ENCODE results near the gene PKNOX1. TPM values are rescaled to one million over a fixed set of nuclear protein-coding genes. Genes with fewer than 3 reads are reported as not detected.

Gene PKNOX1
- total RNA-seq, 1 donor from 2014 or later = 9.8 TPM

DNA sequence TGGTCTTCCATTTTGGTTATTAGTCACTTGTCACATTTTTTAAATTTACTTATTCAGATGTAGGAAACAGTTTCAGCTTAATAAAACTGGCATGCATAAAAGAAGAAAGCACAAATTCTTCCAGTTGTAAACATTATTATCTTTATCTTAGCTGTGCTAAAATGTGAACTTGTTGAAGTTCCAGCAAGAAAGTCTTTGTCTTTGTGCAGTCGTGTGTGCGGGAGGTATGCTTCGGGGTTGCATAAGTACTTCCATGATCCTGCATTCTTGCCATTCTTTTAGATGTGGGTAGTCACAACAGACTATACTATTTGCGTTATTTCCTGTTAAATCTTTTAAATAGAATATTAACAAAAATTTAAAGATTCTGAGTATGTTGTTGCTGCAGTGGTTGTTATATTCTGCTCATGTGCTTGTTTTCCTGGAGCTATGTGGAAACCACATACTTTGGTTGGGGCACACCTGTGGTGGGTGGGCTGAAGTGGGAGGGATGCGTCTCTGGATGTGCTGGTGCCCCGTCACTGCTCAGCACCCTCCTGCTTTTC, 51.3 kb downstream of the PKNOX1 start:
- no peaks in the 10 kb centered on the region for H3K27me3 ChIP-seq
- H3K4me1 ChIP-seq = no peaks in the 10 kb centered on the region
- no peak overlapping the region for H3K4me3 ChIP-seq
- H3K27ac ChIP-seq = no peak overlapping the region
- DNase-seq (ENCODE audit: extremely low spot score in 2 of 2) = no peak
- intact Hi-C loops (cut with DNase I) = no loop called here
- H3K36me3 ChIP-seq = peaks cover 0 to 68% of the 10 kb centered on the region in 2 donors
- TF ChIP-seq CTCF (IDR thresholded peaks at IDR 0.05) (no peak), POLR2AphosphoS5 (IDR thresholded peaks at IDR 0.05; ENCODE audit: insufficient read depth in 1 of 2, low read depth in 1 of 2) (no peak), POLR2A (IDR thresholded peaks at IDR 0.05) (no peak)
- no peaks in the 10 kb centered on the region for H3K9me3 ChIP-seq

GRCh38 chr21:43027846-43028731, 53.7 kb downstream of the PKNOX1 start:
- Histone ChIP-seq H3K27ac (no peak overlapping the region), H3K36me3 (peaks cover 0 to 67% of the 10 kb centered on the region in 2 donors), H3K4me1 (no peaks in the 10 kb centered on the region), H3K4me3 (no peak overlapping the region), H3K9me3 (no peaks in the 10 kb centered on the region), H3K27me3 (no peaks in the 10 kb centered on the region)
- TF ChIP-seq POLR2AphosphoS5 (IDR thresholded peaks at IDR 0.05; ENCODE audit: insufficient read depth in 1 of 2, low read depth in 1 of 2) (no peak), CTCF (IDR thresholded peaks at IDR 0.05) (no peak), POLR2A (IDR thresholded peaks at IDR 0.05) (no peak)
- intact Hi-C loops (cut with DNase I) = no loop called here
- no peak for DNase-seq (ENCODE audit: extremely low spot score in 2 of 2)

DNA sequence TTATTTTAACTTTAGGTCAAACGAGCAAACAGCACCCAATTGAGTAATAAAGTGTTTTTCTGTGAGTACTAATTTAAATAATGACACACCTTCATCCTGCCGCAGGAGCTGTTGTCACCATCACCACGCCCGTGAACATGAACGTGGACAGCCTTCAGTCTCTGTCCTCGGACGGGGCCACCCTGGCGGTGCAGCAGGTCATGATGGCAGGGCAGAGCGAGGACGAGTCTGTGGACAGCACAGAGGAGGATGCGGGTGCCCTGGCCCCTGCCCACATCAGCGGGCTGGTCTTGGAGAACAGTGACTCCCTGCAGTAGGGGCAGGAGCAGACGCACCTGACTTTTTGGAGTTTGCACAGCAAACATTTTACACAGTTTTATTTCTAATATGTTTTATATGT, 55.4 kb downstream of the PKNOX1 start:
- no peak for DNase-seq (ENCODE audit: extremely low spot score in 2 of 2)
- Histone ChIP-seq H3K9me3 (no peaks in the 10 kb centered on the region), H3K27ac (no peak overlapping the region), H3K4me1 (no peaks in the 10 kb centered on the region), H3K27me3 (no peaks in the 10 kb centered on the region), H3K36me3 (peaks cover 0 to 59% of the 10 kb centered on the region in 2 donors), H3K4me3 (no peak overlapping the region)
- TF ChIP-seq POLR2AphosphoS5 (IDR thresholded peaks at IDR 0.05; ENCODE audit: insufficient read depth in 1 of 2, low read depth in 1 of 2) (no peak), CTCF (IDR thresholded peaks at IDR 0.05) (no peak), POLR2A (IDR thresholded peaks at IDR 0.05) (no peak)
- intact Hi-C loops (cut with DNase I) = no loop called here

- Histone ChIP-seq H3K4me3 (no peak overlapping the region), H3K36me3 (peaks cover 0 to 47% of the 10 kb centered on the region in 2 donors)
- intact Hi-C loops (cut with DNase I) = no loop called here
Measured at GRCh38 chr21:43031121-43031619, 56.8 kb downstream of the PKNOX1 start.

More at GRCh38 chr21:43031121-43031619, 56.8 kb downstream of the PKNOX1 start:
- Histone ChIP-seq H3K4me1 (no peaks in the 10 kb centered on the region), H3K9me3 (no peaks in the 10 kb centered on the region), H3K27me3 (no peaks in the 10 kb centered on the region), H3K27ac (no peak overlapping the region)
- DNase-seq (ENCODE audit: extremely low spot score in 2 of 2) = no peak
- no peak for TF ChIP-seq POLR2A (IDR thresholded peaks at IDR 0.05)
- TF ChIP-seq CTCF (IDR thresholded peaks at IDR 0.05) = no peak
- TF ChIP-seq POLR2AphosphoS5 (IDR thresholded peaks at IDR 0.05; ENCODE audit: insufficient read depth in 1 of 2, low read depth in 1 of 2) = no peak

All from vagina (tissue), 2 donors.